BLaER1 treated with 17β-estradiol and CSF1 and Interleukin-3, amounts not matched to agents 10 nM and 100 nM (cell line): ENCODE data around the gene RANBP9.

Experiments
- H3K27ac ChIP-seq, 11 experiments: shearing (Covaris generic); formaldehyde crosslinking; 2 replicates each; pipeline ENCODE4 v1.8.1; 2022
- H3K27me3 ChIP-seq, 11 experiments: shearing (Covaris generic); formaldehyde crosslinking; 2 replicates each; pipeline ENCODE4 v1.8.1; 2022
- H3K36me3 ChIP-seq, 11 experiments: shearing (Covaris generic); formaldehyde crosslinking; 2 replicates each; pipeline ENCODE4 v1.8.1; 2022
- H3K4me1 ChIP-seq, 10 experiments: shearing (Covaris generic); formaldehyde crosslinking; 2 replicates each; pipeline ENCODE4 v1.8.1; 2022
- H3K4me2 ChIP-seq, 11 experiments: shearing (Covaris generic); formaldehyde crosslinking; 2 replicates each; pipeline ENCODE4 v1.8.1; 2022
- H3K4me3 ChIP-seq, 10 experiments: shearing (Covaris generic); formaldehyde crosslinking; 2 replicates each; pipeline ENCODE4 v1.8.1; 2022
- H3K9ac ChIP-seq, 11 experiments: shearing (Covaris generic); formaldehyde crosslinking; 2 replicates each; pipeline ENCODE4 v1.8.1; 2022
- H3K9me3 ChIP-seq, 11 experiments: shearing (Covaris generic); formaldehyde crosslinking; replicated peaks in 1 of 11; 2 replicates each; pipeline ENCODE4 v1.8.1; 2022
- H4K20me1 ChIP-seq, 11 experiments: shearing (Covaris generic); formaldehyde crosslinking; 2 replicates each; pipeline ENCODE4 v1.8.1; 2022
- Cebpa-rat ChIP-seq, 11 experiments: shearing (Covaris generic); IDR thresholded peaks; 2 replicates each; pipeline ENCODE4 v1.8.1; 2022

Gene RANBP9

DNA sequence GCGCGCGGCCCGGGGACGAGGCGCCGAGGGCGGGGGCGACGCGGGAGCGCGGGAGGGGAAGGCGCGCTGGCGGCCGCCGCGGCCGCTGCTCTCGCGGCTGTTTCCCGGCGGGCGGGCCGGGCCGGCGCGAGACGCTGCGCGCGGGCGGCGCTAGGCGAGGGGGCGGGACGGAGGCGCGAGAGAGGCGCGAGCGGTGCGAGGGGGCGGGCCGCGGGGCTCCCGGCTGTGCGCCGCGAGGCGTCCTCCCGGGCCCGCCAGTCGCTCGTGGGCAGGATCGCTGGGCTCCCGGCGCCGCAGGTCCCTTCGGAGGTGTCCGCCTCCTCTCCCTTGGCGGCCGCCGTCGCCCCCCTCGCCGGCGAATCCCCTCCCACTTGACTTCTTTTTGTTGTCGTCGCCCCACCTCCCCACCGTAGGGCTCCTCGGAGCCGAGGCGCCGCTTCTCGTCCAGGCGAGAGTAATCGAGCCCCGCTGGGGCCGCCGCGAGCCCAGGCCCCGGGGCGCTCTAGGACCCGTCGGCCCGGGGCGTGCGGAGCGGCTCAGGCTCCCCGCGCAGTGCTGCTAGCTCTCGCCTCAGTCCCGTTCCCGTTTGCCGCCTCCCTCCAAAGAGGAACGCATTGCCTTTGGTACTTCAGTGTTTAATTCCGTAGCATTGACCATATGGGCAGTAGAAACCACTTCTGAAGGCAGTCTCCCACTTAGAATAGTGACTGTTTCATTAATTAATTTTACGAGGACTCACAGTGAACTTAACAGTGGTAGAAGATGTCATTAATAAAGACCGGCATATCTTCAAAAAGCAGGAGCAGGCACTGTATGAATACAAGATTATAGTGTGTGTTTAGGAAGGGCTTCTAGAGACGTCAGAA is at the start of gene RANBP9:
RANBP9 (minus strand) TSS at position 103 of the 866 bp plus-strand sequence. CDS start 330 bp downstream, outside the sequence.
- H3K4me2 ChIP-seq = peak within 1 kb of the TSS; percentile 80 to 97 (median 89)
- no peak for TF ChIP-seq Cebpa-rat (IDR thresholded peaks at IDR 0.05)
- H3K4me1 ChIP-seq = peaks cover 29 to 47% (median 42%) of the 10 kb centered on the region in 10 experiments
- H4K20me1 ChIP-seq = peaks cover 25 to 40% (median 39%) of the 10 kb centered on the region in 11 experiments; a peak in 20 of 22 replicates
- H3K9ac ChIP-seq = peak within 1 kb of the TSS; percentile 89 to 99 (median 97)
- peak within 1 kb of the TSS; percentile 89 to 99 (median 98) for H3K27ac ChIP-seq
- H3K4me3 ChIP-seq = peak within 1 kb of the TSS; percentile 86 to 98 (median 94)
- no peaks in the 10 kb centered on the region for H3K27me3 ChIP-seq
- H3K9me3 ChIP-seq = peaks cover 14 to 24% (median 21%) of the 10 kb centered on the region in 11 experiments
- peaks cover 0 to 11% (median 4%) of the 10 kb centered on the region in 11 experiments; a peak in 14 of 22 replicates for H3K36me3 ChIP-seq

GRCh38 chr6:13760307-13761304 is 49.0 kb upstream of the RANBP9 start:
- Histone ChIP-seq H3K9me3 (peaks cover 8 to 21% (median 13%) of the 10 kb centered on the region in 11 experiments; a peak in 20 of 22 replicates), H3K4me2 (peak overlapping the region in 10 of 11 experiments; percentile 5 to 94 (median 82); a peak in 12 of 22 replicates), H3K4me3 (no peak overlapping the region), H3K9ac (peak overlapping the region in 1 of 11 experiments; percentile 25; a peak in 1 of 22 replicates), H3K36me3 (no peaks in the 10 kb centered on the region), H4K20me1 (no peaks in the 10 kb centered on the region), H3K27me3 (no peaks in the 10 kb centered on the region), H3K27ac (peak overlapping the region in 5 of 11 experiments; percentile 65 to 83 (median 78); a peak in 10 of 22 replicates), H3K4me1 (peaks cover 30 to 48% (median 41%) of the 10 kb centered on the region in 10 experiments)
- peak in 7 of 11 experiments; percentile 7 to 69 (median 29); a peak in 8 of 22 replicates for TF ChIP-seq Cebpa-rat (IDR thresholded peaks at IDR 0.05)

DNA sequence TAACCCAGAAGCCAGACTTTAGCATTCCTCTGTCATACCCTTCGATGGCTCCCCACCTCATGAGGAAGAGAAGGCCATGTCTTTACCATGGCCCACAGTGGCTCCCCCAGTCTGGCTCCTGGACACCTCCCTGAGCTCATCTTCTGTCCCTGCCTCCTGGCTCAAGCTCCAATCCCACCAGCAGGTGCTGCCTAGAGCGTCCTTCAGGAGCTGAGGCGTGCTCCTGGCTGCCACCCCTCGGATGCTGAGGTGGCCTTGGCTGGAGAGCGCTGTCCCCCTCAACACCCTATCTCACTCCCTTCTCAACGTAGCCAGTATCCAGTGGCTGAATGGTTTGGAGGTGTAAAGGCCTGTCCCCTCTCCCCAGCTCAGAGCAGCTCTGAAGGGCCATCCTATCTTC is 47.4 kb upstream of the RANBP9 start:
- no peak overlapping the region for H3K4me3 ChIP-seq
- H3K4me1 ChIP-seq = peaks cover 33 to 43% (median 38%) of the 10 kb centered on the region in 10 experiments
- no peak for TF ChIP-seq Cebpa-rat (IDR thresholded peaks at IDR 0.05)
- no peaks in the 10 kb centered on the region for H3K36me3 ChIP-seq
- no peak overlapping the region for H3K4me2 ChIP-seq
- 0 out of 22 replicates have a peak overlapping the region, but pooled peaks of 1 of the 11 experiments have one; percentile 13 for H3K27ac ChIP-seq
- no peaks in the 10 kb centered on the region for H3K27me3 ChIP-seq
- no peak overlapping the region for H3K9ac ChIP-seq
- H3K9me3 ChIP-seq = peaks cover under 1 to 10% (median 2%) of the 10 kb centered on the region in 11 experiments; a peak in 20 of 22 replicates
- no peaks in the 10 kb centered on the region for H4K20me1 ChIP-seq

- no peaks in the 10 kb centered on the region for H4K20me1 ChIP-seq
- H3K4me3 ChIP-seq = no peak overlapping the region
- no peaks in the 10 kb centered on the region for H3K36me3 ChIP-seq
- no peak overlapping the region for H3K9ac ChIP-seq
- no peak overlapping the region for H3K27ac ChIP-seq
- no peak for TF ChIP-seq Cebpa-rat (IDR thresholded peaks at IDR 0.05)
- H3K4me2 ChIP-seq = peak overlapping the region in 5 of 11 experiments; percentile 8 to 58 (median 36); a peak in 8 of 22 replicates
- peaks cover 0 to 13% (median 2%) of the 10 kb centered on the region in 10 experiments; a peak in 7 of 20 replicates for H3K4me1 ChIP-seq
- no peaks in the 10 kb centered on the region for H3K27me3 ChIP-seq
- 0 out of 22 replicates have a peak, but pooled peaks cover 0 to 7% (median 0%) of the 10 kb centered on the region in 11 experiments for H3K9me3 ChIP-seq
Observed at GRCh38 chr6:13754644-13755043, 43.0 kb upstream of the RANBP9 start.

GRCh38 chr6:13743736-13744127 is 32.1 kb upstream of the RANBP9 start:
- H3K27ac ChIP-seq = no peak overlapping the region
- no peaks in the 10 kb centered on the region for H3K36me3 ChIP-seq
- no peaks in the 10 kb centered on the region for H3K4me1 ChIP-seq
- no peak for TF ChIP-seq Cebpa-rat (IDR thresholded peaks at IDR 0.05)
- no peak overlapping the region for H3K9ac ChIP-seq
- H3K4me2 ChIP-seq = peak overlapping the region in 7 of 11 experiments; percentile 40 to 77 (median 65); a peak in 12 of 22 replicates
- H4K20me1 ChIP-seq = no peaks in the 10 kb centered on the region
- peaks cover 26 to 38% (median 33%) of the 10 kb centered on the region in 11 experiments for H3K27me3 ChIP-seq
- H3K4me3 ChIP-seq = peak overlapping the region in 8 of 10 experiments; percentile 45 to 65 (median 52); a peak in 11 of 20 replicates
- H3K9me3 ChIP-seq = peaks cover 14 to 20% (median 19%) of the 10 kb centered on the region in 11 experiments

GRCh38 chr6:13742961-13743735 is 31.5 kb upstream of the RANBP9 start:
- H4K20me1 ChIP-seq = no peaks in the 10 kb centered on the region
- H3K4me2 ChIP-seq = peak overlapping the region; percentile 40 to 77 (median 65)
- no peak for TF ChIP-seq Cebpa-rat (IDR thresholded peaks at IDR 0.05)
- no peak overlapping the region for H3K27ac ChIP-seq
- H3K9me3 ChIP-seq = peaks cover 14 to 20% (median 19%) of the 10 kb centered on the region in 11 experiments
- H3K4me1 ChIP-seq = no peaks in the 10 kb centered on the region
- H3K36me3 ChIP-seq = no peaks in the 10 kb centered on the region
- H3K27me3 ChIP-seq = peaks cover 26 to 38% (median 33%) of the 10 kb centered on the region in 11 experiments
- H3K4me3 ChIP-seq = peak overlapping the region; percentile 45 to 65 (median 52)
- H3K9ac ChIP-seq = peak overlapping the region in 4 of 11 experiments; percentile 33 to 56 (median 40); a peak in 7 of 22 replicates

DNA sequence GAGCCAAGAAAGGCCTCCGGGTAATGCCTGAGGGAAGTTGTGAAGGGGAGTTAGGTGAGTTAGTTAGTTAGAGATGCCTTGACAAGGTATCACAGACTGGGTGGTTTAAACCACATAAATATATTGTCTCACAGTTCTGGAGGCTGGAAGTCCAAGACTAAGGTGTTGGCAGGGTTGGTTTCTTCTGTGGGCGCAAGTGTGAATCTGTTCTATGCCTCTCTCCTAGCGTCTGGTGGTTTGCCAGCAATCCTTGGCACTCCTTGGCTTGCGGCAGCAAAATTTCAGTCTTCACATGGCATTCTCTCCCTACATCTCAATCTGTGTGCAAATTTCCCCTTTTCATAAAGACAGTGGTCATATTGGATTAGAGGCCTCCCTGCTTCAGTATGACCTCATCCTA is 29.7 kb upstream of the RANBP9 start:
- no peak overlapping the region for H3K4me3 ChIP-seq
- TF ChIP-seq Cebpa-rat (IDR thresholded peaks at IDR 0.05) = no peak
- no peaks in the 10 kb centered on the region for H3K36me3 ChIP-seq
- H3K27ac ChIP-seq = no peak overlapping the region
- no peaks in the 10 kb centered on the region for H4K20me1 ChIP-seq
- peaks cover 14 to 20% (median 18%) of the 10 kb centered on the region in 11 experiments for H3K9me3 ChIP-seq
- H3K4me2 ChIP-seq = no peak overlapping the region
- H3K27me3 ChIP-seq = peaks cover 26 to 38% (median 33%) of the 10 kb centered on the region in 11 experiments
- H3K4me1 ChIP-seq = no peaks in the 10 kb centered on the region
- no peak overlapping the region for H3K9ac ChIP-seq
